Endodermal cell (in vitro differentiated cells): ENCODE results near the gene VTA1. TPM values are rescaled to one million over a fixed set of nuclear protein-coding genes. Genes with fewer than 3 reads are reported as not detected.

Experiments
- DNase-seq: peaks from one replicate; pipeline ENCODE4 v3.0.0-alpha.2; 2017
- H3K27ac ChIP-seq: 2 replicates; pipeline ENCODE4 v1.5.1; 2013; ENCODE audit warnings: mild to moderate bottlenecking, low read depth, low read length, moderate library complexity
- H3K27me3 ChIP-seq: 2 replicates; pipeline ENCODE4 v1.6.1; 2013; ENCODE audit warnings: mild to moderate bottlenecking, low read length, moderate library complexity; ENCODE audit not compliant: insufficient read depth, control insufficient read depth, poor library complexity, severe bottlenecking
- H3K36me3 ChIP-seq: 2 replicates; pipeline ENCODE4 v1.7.0; 2013; ENCODE audit warnings: mild to moderate bottlenecking, low read length, moderate library complexity; ENCODE audit not compliant: control insufficient read depth, insufficient read depth
- H3K4me1 ChIP-seq: one replicate; pipeline ENCODE4 v1.7.0; 2013; ENCODE audit warnings: low read length; ENCODE audit not compliant: control insufficient read depth, insufficient read depth
- H3K4me3 ChIP-seq: 2 replicates; pipeline ENCODE4 v1.5.1; 2013; ENCODE audit warnings: mild to moderate bottlenecking, low read length, moderate library complexity
- H3K9ac ChIP-seq: 2 replicates; pipeline ENCODE4 v1.6.1; 2013; ENCODE audit warnings: mild to moderate bottlenecking, low read length, moderate library complexity; ENCODE audit not compliant: poor library complexity, severe bottlenecking; ENCODE audit errors: extremely low read depth
- H3K9me3 ChIP-seq: 2 replicates; pipeline ENCODE4 v1.6.1; 2013; ENCODE audit warnings: mild to moderate bottlenecking, low read length, moderate library complexity; ENCODE audit not compliant: control insufficient read depth
- H3K27ac Mint-ChIP-seq: 2 replicates; pipeline ENCODE4 v1.8.0; 2020; ENCODE audit warnings: mixed read lengths
- H3K27me3 Mint-ChIP-seq: 2 replicates; pipeline ENCODE4 v1.8.0; 2021; ENCODE audit warnings: mild to moderate bottlenecking, mixed read lengths; ENCODE audit not compliant: insufficient read depth
- H3K36me3 Mint-ChIP-seq: 2 replicates; pipeline ENCODE4 v1.8.0; 2020; ENCODE audit warnings: low read depth, mixed read lengths
- H3K4me1 Mint-ChIP-seq: 2 replicates; pipeline ENCODE4 v1.8.0; 2020; ENCODE audit warnings: mixed read lengths
- H3K4me3 Mint-ChIP-seq: 2 replicates; pipeline ENCODE4 v1.8.0; 2020; ENCODE audit warnings: mild to moderate bottlenecking, moderate library complexity, mixed read lengths
- H3K9me3 Mint-ChIP-seq: 2 replicates; pipeline ENCODE4 v1.8.0; 2020; ENCODE audit warnings: mild to moderate bottlenecking, mixed read lengths
- CTCF ChIP-seq: fragments of 200-600 bp; sonication (generic); conservative IDR thresholded peaks from 2 replicates; pipeline ENCODE4 v1.5.0; 2021; ENCODE audit warnings: antibody characterized with exemption, mild to moderate bottlenecking
- WGBS, 2 experiments: methylation state at CpG; one replicate each; pipeline versions ENCODE4 v1.1.5 to v1.1.7; 2013; ENCODE audit warnings: missing lambda C conversion rate in 2 of 2, mixed read lengths in 1 of 2; ENCODE audit not compliant: insufficient coverage in 1 of 2, insufficient read length in 1 of 2; 5-methylcytosine and 5-hydroxymethylcytosine counted together
- total RNA-seq, 2 donors: library from RNA; stranded (reverse); fragmentation: NEBNext Ultra II Directional in 1 of 2; extraction: Animal tissue kit (Norgen Biotek cat#: 25700) in 1 of 2; gene quantifications; 2 replicates in 1 of 2; 3 replicates in 1 of 2; pipeline ENCODE4 v1.2.1, GENCODE V29; 2021

The VTA1 gene
- total RNA-seq, 2 donors from 2014 or later, result 64.4 to 68.8 TPM

- Histone ChIP-seq H3K9ac (no peak overlapping the region), H3K27me3 (no peaks in the 10 kb centered on the region), H3K9me3 (no peaks in the 10 kb centered on the region), H3K36me3 (no peaks in the 10 kb centered on the region), H3K27ac (no peak overlapping the region), H3K4me1 (peaks cover 5% of the 10 kb centered on the region), H3K4me3 (no peak overlapping the region)
- no peak for TF ChIP-seq CTCF
- Mint-ChIP-seq H3K4me3 (no peak overlapping the region), H3K9me3 (no peaks in the 10 kb centered on the region), H3K36me3 (no peaks in the 10 kb centered on the region), H3K27ac (no peak overlapping the region), H3K27me3 (no peaks in the 10 kb centered on the region), H3K4me1 (peaks cover 13% of the 10 kb centered on the region)
- no peak for DNase-seq
- 100% methylated on average over 3 of the region's 3 CpGs; no CpG with 5 or more reads in 1 of the 2 experiments for WGBS, 2 experiments
Observed at GRCh38 chr6:142260748-142261147, 113.7 kb downstream of the VTA1 start.

GRCh38 chr6:142262231-142262630 is 115.2 kb downstream of the VTA1 start:
- Mint-ChIP-seq H3K27me3 (no peaks in the 10 kb centered on the region), H3K36me3 (no peaks in the 10 kb centered on the region), H3K4me3 (no peak overlapping the region), H3K27ac (no peak overlapping the region), H3K9me3 (no peaks in the 10 kb centered on the region), H3K4me1 (no peaks in the 10 kb centered on the region)
- no peak for TF ChIP-seq CTCF
- Histone ChIP-seq H3K27me3 (no peaks in the 10 kb centered on the region), H3K4me3 (no peak overlapping the region), H3K9me3 (no peaks in the 10 kb centered on the region), H3K36me3 (no peaks in the 10 kb centered on the region), H3K9ac (no peak overlapping the region), H3K4me1 (no peaks in the 10 kb centered on the region), H3K27ac (no peak overlapping the region)
- DNase-seq, result no peak

GRCh38 chr6:142265476-142265875 is 118.4 kb downstream of the VTA1 start:
- Mint-ChIP-seq H3K9me3 (no peaks in the 10 kb centered on the region), H3K4me3 (no peak overlapping the region), H3K4me1 (no peaks in the 10 kb centered on the region), H3K27ac (no peak overlapping the region), H3K27me3 (no peaks in the 10 kb centered on the region), H3K36me3 (no peaks in the 10 kb centered on the region)
- no peak for DNase-seq
- no peaks in the 10 kb centered on the region for H3K9me3 ChIP-seq
- no peaks in the 10 kb centered on the region for H3K27me3 ChIP-seq
- H3K4me3 ChIP-seq, result no peak overlapping the region
- 100% methylated on average over 1 of the region's 1 CpG; no CpG with 5 or more reads in 1 of the 2 experiments for WGBS, 2 experiments
- no peak overlapping the region for H3K27ac ChIP-seq
- H3K4me1 ChIP-seq, result no peaks in the 10 kb centered on the region
- TF ChIP-seq CTCF, result no peak
- no peak overlapping the region for H3K9ac ChIP-seq
- no peaks in the 10 kb centered on the region for H3K36me3 ChIP-seq
